H9 (cell line): Measurements from ENCODE around the gene WDFY1. TPM values are rescaled to one million over a fixed set of nuclear protein-coding genes. Genes with fewer than 3 reads are reported as not detected.

Experiments used
- DNase-seq: peaks from one replicate; pipeline ENCODE4 v3.0.0-alpha.2; 2017
- H2AFZ ChIP-seq: one replicate; pipeline ENCODE4 v1.6.1; 2013; ENCODE audit warnings: mild to moderate bottlenecking, low read length, control low read depth, moderate library complexity
- H2AK5ac ChIP-seq: 2 replicates; pipeline ENCODE4 v1.6.1; 2013; ENCODE audit warnings: low read length, control low read depth, mixed read lengths; ENCODE audit not compliant: insufficient read length
- H2BK120ac ChIP-seq: one replicate; pipeline ENCODE4 v1.6.1; 2013; ENCODE audit warnings: low read depth, mild to moderate bottlenecking, low read length, control low read depth, inconsistent platforms; ENCODE audit not compliant: poor library complexity, severe bottlenecking
- H2BK12ac ChIP-seq: 2 replicates; pipeline ENCODE4 v1.6.1; 2013; ENCODE audit warnings: low read length, control low read depth, mixed read lengths, low read depth; ENCODE audit not compliant: insufficient read length
- H2BK15ac ChIP-seq: 2 replicates; pipeline ENCODE4 v1.6.1; 2013; ENCODE audit warnings: low read depth, low read length, control low read depth
- H2BK20ac ChIP-seq: one replicate; pipeline ENCODE4 v1.6.1; 2013; ENCODE audit warnings: low read depth, mild to moderate bottlenecking, low read length, control low read depth, inconsistent platforms; ENCODE audit not compliant: poor library complexity, severe bottlenecking
- H2BK5ac ChIP-seq: 2 replicates; pipeline ENCODE4 v1.6.1; 2013; ENCODE audit warnings: low read length, control low read depth, mixed read lengths; ENCODE audit not compliant: insufficient read length
- H3K14ac ChIP-seq: 2 replicates; pipeline ENCODE4 v1.6.1; 2013; ENCODE audit warnings: low read length, control low read depth; ENCODE audit not compliant: insufficient read depth
- H3K18ac ChIP-seq: 2 replicates; pipeline ENCODE4 v1.6.1; 2013; ENCODE audit warnings: low read depth, mild to moderate bottlenecking, mixed read lengths, low read length, control low read depth; ENCODE audit not compliant: insufficient read length
- H3K23ac ChIP-seq: 2 replicates; pipeline ENCODE4 v1.6.1; 2013; ENCODE audit warnings: low read length, control low read depth, mixed read lengths, low read depth; ENCODE audit not compliant: insufficient read length
- H3K23me2 ChIP-seq: 2 replicates; pipeline ENCODE4 v1.6.1; 2013; ENCODE audit warnings: low read depth, mild to moderate bottlenecking, mixed read lengths, low read length, control low read depth; ENCODE audit not compliant: insufficient read length, poor library complexity, severe bottlenecking
- H3K27ac ChIP-seq: 2 replicates; pipeline ENCODE4 v1.5.1; 2013; ENCODE audit warnings: low read length, control low read depth, mixed read lengths, low read depth; ENCODE audit not compliant: insufficient read length
- H3K27me3 ChIP-seq: 2 replicates; pipeline ENCODE4 v1.6.1; 2013; ENCODE audit warnings: low read length, control low read depth, inconsistent platforms; ENCODE audit not compliant: insufficient read depth
- H3K4ac ChIP-seq: 2 replicates; pipeline ENCODE4 v1.6.1; 2013; ENCODE audit warnings: low read depth, mild to moderate bottlenecking, control low read depth, inconsistent platforms, low read length, moderate library complexity
- H3K4me1 ChIP-seq: 2 replicates; pipeline ENCODE4 v1.6.1; 2013; ENCODE audit warnings: low read length, control low read depth, inconsistent platforms; ENCODE audit not compliant: insufficient read depth
- H3K4me2 ChIP-seq: 2 replicates; pipeline ENCODE4 v1.6.1; 2013; ENCODE audit warnings: low read length, control low read depth, mixed read lengths; ENCODE audit not compliant: insufficient read length, insufficient read depth
- H3K56ac ChIP-seq: 2 replicates; pipeline ENCODE4 v1.6.1; 2013; ENCODE audit warnings: low read depth, mild to moderate bottlenecking, mixed read lengths, low read length, control low read depth; ENCODE audit not compliant: insufficient read length
- H3K79me1 ChIP-seq: 2 replicates; pipeline ENCODE4 v1.6.1; 2013; ENCODE audit warnings: low read depth, mild to moderate bottlenecking, moderate library complexity, low read length, control low read depth, inconsistent platforms; ENCODE audit not compliant: insufficient read depth, poor library complexity, severe bottlenecking
- H3K79me2 ChIP-seq: 2 replicates; pipeline ENCODE4 v1.6.1; 2013; ENCODE audit warnings: low read length, control low read depth, inconsistent platforms; ENCODE audit not compliant: insufficient read depth
- H3K9ac ChIP-seq: 2 replicates; pipeline ENCODE4 v1.6.1; 2013; ENCODE audit warnings: low read length, control low read depth, mixed read lengths; ENCODE audit not compliant: insufficient read length; ENCODE audit errors: extremely low read depth
- H3K9me3 ChIP-seq: one replicate; pipeline ENCODE4 v1.6.1; 2013; ENCODE audit warnings: low read depth, low read length, inconsistent platforms; ENCODE audit not compliant: control insufficient read depth
- H3T11ph ChIP-seq: one replicate; pipeline ENCODE4 v1.6.1; 2013; ENCODE audit warnings: mild to moderate bottlenecking, low read length, control low read depth, inconsistent platforms
- H4K20me1 ChIP-seq: one replicate; pipeline ENCODE4 v1.6.1; 2013; ENCODE audit not compliant: control insufficient read depth, insufficient read length, insufficient read depth
- H4K5ac ChIP-seq: 2 replicates; pipeline ENCODE4 v1.6.1; 2013; ENCODE audit warnings: low read depth, mild to moderate bottlenecking, mixed read lengths, low read length, control low read depth; ENCODE audit not compliant: insufficient read length
- H4K8ac ChIP-seq: replicated peaks from 2 replicates; pipeline ENCODE4 v1.6.1; 2013; ENCODE audit warnings: low read length, control low read depth, mixed read lengths, low read depth; ENCODE audit not compliant: insufficient read length
- H4K91ac ChIP-seq: 2 replicates; pipeline ENCODE4 v1.6.1; 2013; ENCODE audit warnings: low read depth, mild to moderate bottlenecking, moderate library complexity, mixed read lengths, low read length, control low read depth; ENCODE audit not compliant: insufficient read length
- H3K27ac Mint-ChIP-seq, 3 experiments: 2 replicates in 2 of 3; 3 replicates in 1 of 3; pipeline ENCODE4 v1.8.0; 2020 to 2021; ENCODE audit warnings: mixed read lengths in 3 of 3, mild to moderate bottlenecking in 1 of 3, moderate library complexity in 1 of 3
- H3K27me3 Mint-ChIP-seq: 2 replicates; pipeline ENCODE4 v1.8.0; 2021; ENCODE audit warnings: low read depth, mild to moderate bottlenecking, moderate library complexity, mixed read lengths
- H3K36me3 Mint-ChIP-seq, 3 experiments: 2 replicates in 2 of 3; 3 replicates in 1 of 3; pipeline ENCODE4 v1.8.0; 2020 to 2021; ENCODE audit warnings: low read depth in 3 of 3, mixed read lengths in 3 of 3; ENCODE audit not compliant: insufficient read depth in 1 of 3
- H3K4me1 Mint-ChIP-seq, 2 experiments: 2 replicates each; pipeline ENCODE4 v1.8.0; 2020; ENCODE audit warnings: mixed read lengths in 2 of 2
- H3K4me3 Mint-ChIP-seq, 2 experiments: 2 replicates in 1 of 2; 3 replicates in 1 of 2; pipeline ENCODE4 v1.8.0; 2020 to 2021; ENCODE audit warnings: mild to moderate bottlenecking in 2 of 2, mixed read lengths in 2 of 2, moderate library complexity in 1 of 2
- H3K9me3 Mint-ChIP-seq, 2 experiments: 2 replicates in 1 of 2; 3 replicates in 1 of 2; pipeline ENCODE4 v1.8.0; 2020; ENCODE audit warnings: mild to moderate bottlenecking in 2 of 2, mixed read lengths in 2 of 2, moderate library complexity in 1 of 2
- WGBS: extraction: QIAGEN DNeasy Blood & Tissue Kit; methylation state at CpG from one replicate; pipeline ENCODE4 v1.1.7; 2013; ENCODE audit warnings: missing lambda C conversion rate, low lambda C conversion rate, mixed read lengths; ENCODE audit not compliant: insufficient read length; ENCODE audit errors: extremely low coverage; 5-methylcytosine and 5-hydroxymethylcytosine counted together
- total RNA-seq: library from RNA; stranded (reverse); gene quantifications from 2 replicates; pipeline ENCODE4 v1.2.1, GENCODE V29; 2021
- TF ChIP-seq, protein P1 (sequence below): fragments of 200-600 bp; sonication (generic); conservative IDR thresholded peaks from 3 replicates; pipeline ENCODE4 v1.8.0; 2021; ENCODE audit warnings: antibody characterized with exemption, mild to moderate bottlenecking

WDFY1 gene
- total RNA-seq, 1 experiment from 2014 or later: 54.1 TPM

DNA sequence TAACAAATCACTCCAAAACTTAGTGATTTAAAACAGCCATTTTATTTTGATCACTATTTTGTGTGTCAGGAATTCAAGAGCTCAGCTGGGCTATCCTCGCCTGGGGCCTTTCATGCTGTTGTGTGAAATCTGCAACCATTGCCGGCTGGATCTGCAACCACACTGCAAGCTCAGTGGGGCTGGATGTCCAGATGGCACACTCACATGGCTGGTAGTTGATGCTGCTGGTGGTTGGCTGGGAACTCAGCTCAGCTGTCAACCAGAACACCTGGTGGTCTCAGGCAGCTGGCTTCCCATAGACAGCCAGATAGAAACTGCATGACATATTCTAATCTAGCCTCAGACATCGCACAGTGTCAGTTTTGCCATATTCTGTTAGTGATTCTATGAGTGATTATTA, 77.1 kb downstream of the WDFY1 start:
- Histone ChIP-seq H4K20me1 (no peaks in the 10 kb centered on the region), H2AK5ac (no peak overlapping the region), H3K79me1 (no peaks in the 10 kb centered on the region), H2AFZ (no peak overlapping the region), H4K91ac (no peak overlapping the region), H2BK5ac (no peak overlapping the region), H3K4me2 (no peak overlapping the region), H2BK20ac (no peak overlapping the region), H4K8ac (no peak overlapping the region), H3K27me3 (no peaks in the 10 kb centered on the region), H3K14ac (no peak overlapping the region), H3K79me2 (no peaks in the 10 kb centered on the region), H3K23ac (no peak overlapping the region), H2BK15ac (no peak overlapping the region), H3K18ac (no peak overlapping the region), H3K4ac (no peak overlapping the region), H2BK12ac (no peak overlapping the region), H3K23me2 (no peaks in the 10 kb centered on the region), H3T11ph (no peak overlapping the region), H2BK120ac (no peak overlapping the region), H4K5ac (no peak overlapping the region), H3K4me1 (no peaks in the 10 kb centered on the region), H3K27ac (no peak overlapping the region), H3K9ac (no peak overlapping the region), H3K9me3 (no peaks in the 10 kb centered on the region), H3K56ac (no peak overlapping the region)
- DNase-seq: no peak
- no CpG with 5 or more reads among the region's 3 CpGs for WGBS
- Mint-ChIP-seq H3K4me3 (no peak overlapping the region), H3K27ac (peak overlapping the region in 1 of 3 experiments; percentile 62; a peak in 2 of 7 replicates), H3K4me1 (peaks cover 0 to 4% of the 10 kb centered on the region in 2 experiments; a peak in 2 of 4 replicates), H3K36me3 (peaks cover 0 to 12% (median 3%) of the 10 kb centered on the region in 3 experiments; a peak in 4 of 7 replicates), H3K27me3 (no peaks in the 10 kb centered on the region), H3K9me3 (no peaks in the 10 kb centered on the region)
- TF ChIP-seq, protein P1, sequence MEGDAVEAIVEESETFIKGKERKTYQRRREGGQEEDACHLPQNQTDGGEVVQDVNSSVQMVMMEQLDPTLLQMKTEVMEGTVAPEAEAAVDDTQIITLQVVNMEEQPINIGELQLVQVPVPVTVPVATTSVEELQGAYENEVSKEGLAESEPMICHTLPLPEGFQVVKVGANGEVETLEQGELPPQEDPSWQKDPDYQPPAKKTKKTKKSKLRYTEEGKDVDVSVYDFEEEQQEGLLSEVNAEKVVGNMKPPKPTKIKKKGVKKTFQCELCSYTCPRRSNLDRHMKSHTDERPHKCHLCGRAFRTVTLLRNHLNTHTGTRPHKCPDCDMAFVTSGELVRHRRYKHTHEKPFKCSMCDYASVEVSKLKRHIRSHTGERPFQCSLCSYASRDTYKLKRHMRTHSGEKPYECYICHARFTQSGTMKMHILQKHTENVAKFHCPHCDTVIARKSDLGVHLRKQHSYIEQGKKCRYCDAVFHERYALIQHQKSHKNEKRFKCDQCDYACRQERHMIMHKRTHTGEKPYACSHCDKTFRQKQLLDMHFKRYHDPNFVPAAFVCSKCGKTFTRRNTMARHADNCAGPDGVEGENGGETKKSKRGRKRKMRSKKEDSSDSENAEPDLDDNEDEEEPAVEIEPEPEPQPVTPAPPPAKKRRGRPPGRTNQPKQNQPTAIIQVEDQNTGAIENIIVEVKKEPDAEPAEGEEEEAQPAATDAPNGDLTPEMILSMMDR: no peak
